ENCODE measurements around the gene MMP7.

The MMP7 gene

GRCh38 chr11:102495161-102496042, 35.1 kb downstream of the MMP7 start:
- no peak for DNase-seq (ENCODE audit: low read depth in 2 of 2)

GRCh38 chr11:102494216-102494615, 36.3 kb downstream of the MMP7 start:
- DNase-seq (ENCODE audit: low read depth in 2 of 2): no peak

GRCh38 chr11:102493524-102493923, 37.0 kb downstream of the MMP7 start:
- DNase-seq (ENCODE audit: low read depth in 2 of 2): no peak

- no peak for DNase-seq (ENCODE audit: low read depth in 2 of 2)
Observed at GRCh38 chr11:102491969-102492368, 38.6 kb downstream of the MMP7 start.

GRCh38 chr11:102489186-102490145, 41.1 kb downstream of the MMP7 start:
- DNase-seq (ENCODE audit: low read depth in 2 of 2): no peak

- no peak for DNase-seq (ENCODE audit: low read depth in 2 of 2)
Observed at GRCh38 chr11:102488208-102488607, 42.3 kb downstream of the MMP7 start.

- DNase-seq (ENCODE audit: low read depth in 2 of 2): no peak
Observed at GRCh38 chr11:102487214-102487613, 43.3 kb downstream of the MMP7 start.

GRCh38 chr11:102486584-102486983, 44.0 kb downstream of the MMP7 start:
- no peak for DNase-seq (ENCODE audit: low read depth in 2 of 2)

- DNase-seq (ENCODE audit: low read depth in 2 of 2): no peak
Observed at GRCh38 chr11:102485095-102485722, 45.3 kb downstream of the MMP7 start.

- no peak for DNase-seq (ENCODE audit: low read depth in 2 of 2)
Observed at GRCh38 chr11:102482433-102482832, 48.1 kb downstream of the MMP7 start.

GRCh38 chr11:102479733-102480132, 50.8 kb downstream of the MMP7 start:
- no peak for DNase-seq (ENCODE audit: low read depth in 2 of 2)

GRCh38 chr11:102478673-102479299, 51.8 kb downstream of the MMP7 start:
- DNase-seq (ENCODE audit: low read depth in 2 of 2): no peak

GRCh38 chr11:102476812-102477211, 53.7 kb downstream of the MMP7 start:
- no peak for DNase-seq (ENCODE audit: low read depth in 2 of 2)

- DNase-seq (ENCODE audit: low read depth in 2 of 2): no peak
Observed at GRCh38 chr11:102476069-102476468, 54.5 kb downstream of the MMP7 start.

GRCh38 chr11:102473543-102473942, 57.0 kb downstream of the MMP7 start:
- no peak for DNase-seq (ENCODE audit: low read depth in 2 of 2)

- DNase-seq (ENCODE audit: low read depth in 2 of 2): no peak
Observed at GRCh38 chr11:102472127-102472526, 58.4 kb downstream of the MMP7 start.

GRCh38 chr11:102471474-102471873, 59.1 kb downstream of the MMP7 start:
- no peak for DNase-seq (ENCODE audit: low read depth in 2 of 2)
